ENCODE measurements around the gene CNTNAP2.

The CNTNAP2 gene

DNA sequence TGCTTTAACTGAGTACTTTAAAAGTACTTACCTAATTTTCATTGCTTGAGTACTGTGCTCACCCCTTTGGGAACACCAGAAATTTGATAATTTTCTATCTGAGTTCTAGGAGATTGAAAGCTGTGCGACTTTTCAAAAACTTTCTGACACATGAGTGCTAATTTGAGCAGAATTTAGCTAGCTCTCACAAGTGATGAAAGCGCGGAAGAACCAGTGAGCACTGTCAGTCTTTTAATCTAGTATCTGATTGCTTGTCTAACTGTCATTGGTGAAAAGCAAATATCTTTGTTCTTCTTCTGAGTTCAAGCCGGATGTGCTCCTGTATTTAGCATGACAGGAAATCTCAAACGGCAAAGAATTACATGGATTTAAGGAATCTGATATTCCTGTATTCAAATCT lies 899.4 kb downstream of the CNTNAP2 start:
- no peak for DNase-seq (ENCODE audit: low spot score)

DNA sequence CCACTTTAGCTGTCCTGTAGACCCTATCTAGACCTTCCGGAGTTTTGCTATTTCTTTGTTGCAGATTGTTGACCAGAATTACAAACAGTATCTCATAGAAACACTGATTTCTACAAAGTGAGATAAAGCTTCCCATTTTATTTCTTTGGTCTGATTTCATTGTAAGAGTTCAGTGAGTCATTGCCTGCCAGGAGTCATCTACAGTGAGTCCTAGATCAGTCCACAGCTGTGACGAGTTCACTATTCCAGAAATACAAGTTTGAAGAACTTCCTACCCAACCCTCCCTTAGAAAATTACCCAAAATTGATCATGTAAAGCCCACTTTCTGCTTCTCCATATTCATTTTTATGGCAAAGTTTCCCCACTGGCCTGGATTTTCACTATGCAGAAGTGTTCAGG lies 905.5 kb downstream of the CNTNAP2 start:
- DNase-seq (ENCODE audit: low spot score): peak; percentile 29

GRCh38 chr7:147023440-147023839 lies 906.8 kb downstream of the CNTNAP2 start:
- DNase-seq (ENCODE audit: low spot score): no peak

DNA sequence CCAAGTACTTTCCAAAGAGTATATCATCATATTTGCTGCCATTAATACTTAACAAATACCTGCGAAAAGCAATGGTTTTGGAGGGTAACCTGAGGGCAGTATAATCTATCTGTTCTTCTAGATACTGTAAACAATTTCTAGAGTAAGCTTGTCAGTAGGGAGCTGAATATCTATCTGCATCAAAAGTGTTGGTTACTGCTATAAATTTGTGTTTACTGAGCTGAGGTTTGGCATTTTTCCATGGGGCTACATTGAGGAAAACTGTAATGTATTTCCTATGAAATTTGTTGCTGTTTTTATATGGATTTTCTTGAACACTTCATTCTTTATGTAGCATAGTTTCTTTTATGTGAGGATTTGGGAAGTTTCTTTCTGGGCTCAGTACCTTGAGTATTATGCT lies 913.4 kb downstream of the CNTNAP2 start:
- no peak for DNase-seq (ENCODE audit: low spot score)

DNA sequence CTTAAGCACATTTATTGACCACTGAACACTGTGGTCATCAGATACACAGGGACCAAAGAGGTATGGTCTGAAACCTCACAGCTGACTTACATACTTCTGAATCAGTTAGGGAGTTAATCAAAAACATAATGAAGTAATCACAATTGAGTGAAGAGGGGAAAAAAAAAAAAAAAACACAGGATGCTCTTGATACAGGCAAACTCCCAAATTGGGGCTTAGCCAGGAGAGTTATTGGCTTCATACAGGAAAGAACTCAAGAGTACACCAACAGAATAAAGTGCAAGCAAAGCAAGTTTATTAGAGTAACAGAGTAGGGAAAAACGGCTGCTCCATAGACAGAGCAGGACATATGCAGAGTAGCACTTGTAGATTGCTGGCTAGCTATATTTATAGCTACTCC lies 917.0 kb downstream of the CNTNAP2 start:
- DNase-seq (ENCODE audit: low spot score): no peak

GRCh38 chr7:147041438-147041837 lies 924.8 kb downstream of the CNTNAP2 start:
- DNase-seq (ENCODE audit: low spot score): no peak

GRCh38 chr7:147044941-147045340 lies 928.3 kb downstream of the CNTNAP2 start:
- no peak for DNase-seq (ENCODE audit: low spot score)

- no peak for DNase-seq (ENCODE audit: low spot score)
These were observed 931.1 kb downstream of the CNTNAP2 start for GRCh38 chr7:147047696-147048095.

DNA sequence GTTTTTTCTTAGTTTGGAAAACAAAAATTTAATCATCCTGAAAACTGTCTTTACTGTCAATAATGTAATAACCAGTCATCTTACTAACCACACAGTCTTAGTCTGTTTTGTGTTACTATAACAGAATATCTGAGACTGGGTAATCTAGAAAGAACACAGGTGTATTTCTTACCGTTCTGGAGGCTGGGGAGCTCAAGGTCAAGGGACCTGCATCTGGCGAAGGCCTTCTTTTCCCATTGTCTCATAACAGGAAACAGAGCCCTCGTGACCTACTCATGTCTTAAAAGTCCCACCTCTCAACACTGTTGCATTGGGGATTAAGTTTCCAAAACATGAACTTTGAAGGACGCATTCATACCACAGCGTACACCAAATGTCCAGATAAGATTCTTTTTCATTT lies 932.3 kb downstream of the CNTNAP2 start:
- no peak for DNase-seq (ENCODE audit: low spot score)

- no peak for DNase-seq (ENCODE audit: low spot score)
These were observed 936.2 kb downstream of the CNTNAP2 start for GRCh38 chr7:147052818-147053217.

DNA sequence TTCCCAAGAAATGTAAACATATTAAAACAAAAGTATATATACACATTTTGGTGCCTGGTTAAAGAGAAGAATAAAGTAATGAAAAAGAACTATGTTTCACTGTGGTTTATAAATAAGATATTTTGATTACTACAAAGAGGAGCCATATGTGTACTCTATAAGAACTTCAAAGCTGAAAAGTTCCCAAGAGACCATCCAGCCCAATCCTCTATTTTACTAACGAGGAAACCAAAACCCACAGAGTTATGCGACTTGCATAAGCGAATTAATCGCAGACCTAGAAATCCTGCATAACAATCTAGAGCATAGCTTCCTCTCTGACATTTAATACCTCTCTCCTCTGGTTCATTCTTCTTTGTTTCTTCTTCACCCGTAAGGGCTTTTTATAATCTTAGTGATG lies 937.1 kb downstream of the CNTNAP2 start:
- no peak for DNase-seq (ENCODE audit: low spot score)

DNA sequence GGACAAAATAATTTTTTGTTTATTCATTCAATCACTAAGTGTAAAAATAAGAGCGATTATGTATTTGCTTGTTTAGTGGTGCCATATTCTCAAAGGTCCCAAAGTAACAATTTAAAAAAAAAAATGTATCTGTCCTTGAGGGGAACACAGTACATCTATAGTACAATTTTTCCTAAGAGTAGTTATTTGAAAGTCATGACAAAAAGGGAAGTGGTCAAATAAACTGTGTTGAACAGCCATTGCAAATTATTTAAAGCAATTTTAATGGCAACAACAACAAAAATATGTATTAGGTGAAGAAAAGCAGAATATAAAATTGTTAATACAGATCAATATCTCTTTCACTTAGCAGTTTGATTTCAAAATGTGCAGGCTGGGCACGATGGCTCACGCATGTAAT lies 943.5 kb downstream of the CNTNAP2 start:
- DNase-seq (ENCODE audit: low spot score): no peak

DNA sequence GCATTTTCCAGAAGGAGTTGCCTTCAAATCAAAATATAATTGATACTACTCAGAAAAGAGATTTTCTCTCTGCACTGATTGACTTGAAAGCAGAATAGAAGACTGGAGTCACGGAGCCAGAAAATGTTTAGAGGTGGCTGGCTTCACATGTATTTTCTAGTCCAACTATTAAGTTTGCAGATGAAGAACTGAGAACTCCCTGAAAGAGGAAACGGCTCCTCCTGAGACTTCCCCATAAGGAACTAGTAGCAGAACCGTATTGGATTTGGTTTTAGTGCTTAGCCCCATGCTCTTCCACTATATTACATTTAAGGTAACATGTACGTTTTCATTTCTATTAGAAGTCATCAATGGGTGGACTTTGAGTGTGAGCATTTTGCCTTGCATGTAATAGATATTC lies 946.3 kb downstream of the CNTNAP2 start:
- no peak for DNase-seq (ENCODE audit: low spot score)

DNA sequence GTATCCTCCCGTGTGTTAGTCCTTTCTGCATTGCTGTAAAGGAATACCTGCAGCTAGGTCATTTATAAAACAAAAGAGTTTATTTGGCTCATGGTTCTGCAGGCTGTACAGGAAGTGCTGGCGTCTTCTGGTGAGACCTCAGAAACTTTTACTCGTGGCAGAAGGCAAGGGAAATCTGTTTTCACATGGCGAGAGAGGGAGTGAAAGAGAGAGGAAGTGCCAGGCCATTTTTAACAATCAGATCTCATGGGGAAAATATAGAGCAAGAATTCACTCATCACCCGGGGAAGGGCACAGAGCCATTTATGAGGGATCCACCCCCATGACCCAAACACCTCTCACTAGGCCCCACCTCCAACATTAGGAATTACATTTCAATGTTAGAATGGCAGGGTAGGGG lies 952.2 kb downstream of the CNTNAP2 start:
- no peak for DNase-seq (ENCODE audit: low spot score)

DNA sequence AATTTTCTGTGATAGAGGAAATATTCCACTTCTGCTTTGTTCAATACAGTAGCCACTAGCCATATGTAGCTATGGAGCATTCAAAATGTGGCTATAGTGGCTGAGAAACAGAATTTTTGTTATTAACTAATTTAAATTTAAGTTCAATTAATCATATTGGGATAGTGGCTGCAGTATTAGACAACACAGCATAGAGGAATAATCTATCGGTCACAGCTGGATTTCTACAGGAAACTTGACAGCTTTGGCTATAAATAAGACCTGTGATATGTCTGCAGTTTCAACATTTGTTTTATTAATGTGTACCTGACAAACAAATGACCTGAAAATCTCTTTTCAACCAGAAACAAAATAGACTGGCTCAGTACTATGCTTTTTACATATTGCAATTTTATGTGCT lies 953.2 kb downstream of the CNTNAP2 start:
- no peak for DNase-seq (ENCODE audit: low spot score)

GRCh38 chr7:147070886-147071285 lies 954.3 kb downstream of the CNTNAP2 start:
- no peak for DNase-seq (ENCODE audit: low spot score)

DNA sequence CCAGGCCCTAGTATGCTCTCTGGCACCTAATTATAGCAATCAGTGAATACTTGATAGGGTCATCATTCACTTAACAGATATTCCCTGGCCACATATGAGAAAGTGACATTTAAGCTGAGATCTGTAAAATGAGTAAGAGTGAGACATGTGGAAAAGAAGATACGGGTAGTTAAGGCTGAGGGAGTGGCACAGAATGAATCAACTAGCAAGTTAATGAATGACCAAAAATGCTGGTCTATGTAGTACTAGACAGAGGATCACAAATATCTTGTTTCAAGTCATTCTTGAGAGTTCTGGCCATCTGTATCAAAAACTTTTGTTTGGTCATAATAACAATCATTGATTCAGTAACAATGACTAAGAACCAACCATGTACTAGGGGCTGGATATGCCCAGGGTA lies 954.9 kb downstream of the CNTNAP2 start:
- DNase-seq (ENCODE audit: low spot score): no peak

DNA sequence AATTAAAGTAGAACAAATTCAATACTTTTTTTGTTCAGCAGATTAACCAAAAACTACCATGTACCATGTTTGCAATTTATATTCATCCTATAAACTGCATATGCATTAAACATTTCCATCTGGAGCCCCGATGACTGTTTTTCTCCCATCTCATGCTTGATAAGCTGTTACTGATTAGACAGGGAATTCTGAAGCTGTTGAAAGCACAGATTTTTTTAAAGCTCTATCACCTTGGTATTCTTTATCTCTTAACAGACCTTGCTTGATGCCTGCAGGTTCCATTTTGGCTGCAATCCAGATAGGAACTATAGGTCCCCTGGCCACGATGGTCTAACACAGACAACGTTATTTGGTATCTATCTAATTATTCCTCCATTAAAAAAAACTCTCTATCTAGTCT lies 961.7 kb downstream of the CNTNAP2 start:
- DNase-seq (ENCODE audit: low spot score): no peak

GRCh38 chr7:147079083-147079482 lies 962.5 kb downstream of the CNTNAP2 start:
- DNase-seq (ENCODE audit: low spot score): no peak

- DNase-seq (ENCODE audit: low spot score): no peak
These were observed 963.4 kb downstream of the CNTNAP2 start for GRCh38 chr7:147079921-147080420.

GRCh38 chr7:147081117-147081516 lies 964.5 kb downstream of the CNTNAP2 start:
- DNase-seq (ENCODE audit: low spot score): no peak

GRCh38 chr7:147089051-147089461 lies 972.5 kb downstream of the CNTNAP2 start:
- peak; percentile 7 for DNase-seq (ENCODE audit: low spot score)

- DNase-seq (ENCODE audit: low spot score): no peak
These were observed 973.0 kb downstream of the CNTNAP2 start for GRCh38 chr7:147089608-147090007.

DNA sequence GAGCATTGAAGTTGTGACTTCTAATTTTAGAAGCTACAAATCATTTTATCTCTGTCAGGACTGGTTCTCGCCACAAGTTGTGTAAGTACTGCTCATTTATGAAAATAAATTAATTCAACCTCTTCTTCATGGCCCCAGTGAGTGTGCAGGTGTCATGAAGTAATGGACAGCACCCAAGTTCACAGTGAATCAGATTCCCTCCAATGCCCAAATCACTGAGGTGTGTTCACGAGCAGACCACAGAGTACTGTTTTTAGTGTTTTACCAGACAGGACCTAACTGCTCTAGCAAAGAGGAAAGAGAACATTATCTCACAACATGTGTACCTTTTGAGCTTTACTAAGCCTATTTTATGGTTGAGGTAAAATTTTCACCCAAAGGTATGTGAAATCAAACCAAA lies 980.0 kb downstream of the CNTNAP2 start:
- DNase-seq (ENCODE audit: low spot score): no peak

GRCh38 chr7:147103224-147103623 lies 986.6 kb downstream of the CNTNAP2 start:
- DNase-seq (ENCODE audit: low spot score): no peak

All from GM03348 (cell line).